ENCODE data around the gene BOD1.

Gene BOD1

DNA sequence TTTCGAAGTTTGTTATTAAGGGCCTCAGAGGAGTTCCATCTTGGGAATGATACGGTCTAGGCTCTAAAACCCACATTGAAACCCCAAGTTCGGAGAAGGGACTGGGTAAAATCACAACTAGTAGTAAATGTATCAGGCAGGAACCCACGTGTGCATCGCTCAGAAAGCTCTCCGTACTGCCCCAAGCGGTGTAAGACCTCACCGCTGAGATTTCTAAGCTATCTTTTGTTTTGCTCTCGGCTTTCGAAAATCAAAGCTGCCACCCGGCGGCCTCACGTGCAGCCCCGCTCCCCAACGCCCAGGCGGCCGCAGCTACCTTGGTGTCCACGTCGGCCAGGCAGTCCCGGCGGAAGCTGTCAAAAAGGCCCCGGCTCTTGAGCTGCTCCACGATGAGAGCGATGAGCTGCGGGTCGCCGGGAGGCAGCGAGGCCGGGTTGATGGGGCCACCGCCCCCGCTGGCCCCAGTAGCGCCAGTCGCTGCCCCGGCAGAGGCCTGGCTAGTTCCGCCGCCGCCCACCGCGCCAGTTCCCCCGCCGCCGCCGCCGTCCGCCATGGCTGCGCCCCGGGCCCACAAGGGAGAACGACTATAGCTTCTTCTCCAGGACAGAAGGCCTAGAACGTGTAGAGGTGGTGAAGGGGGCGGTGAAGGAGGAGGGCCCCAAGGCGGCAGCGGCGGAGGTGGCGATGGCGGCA lies 420 bp downstream of the BOD1 start:
- Histone ChIP-seq H3K36me3 (peaks cover 6% of the 10 kb centered on the region), H3K4me1 (ENCODE audit: control insufficient read depth in 1 of 2, insufficient read depth in 1 of 2, low read depth in 1 of 2, low read length in 1 of 2) (peaks cover 21 to 23% of the 10 kb centered on the region in 2 experiments), H3K27ac (peak overlapping the region; percentile 84), H3K4me3 (ENCODE audit: low read depth in 1 of 2, low read length in 1 of 2) (peak overlapping the region; percentile 64 to 87), H3K9me3 (no peaks in the 10 kb centered on the region), H3K27me3 (no peaks in the 10 kb centered on the region)
- TF ChIP-seq, protein P1, sequence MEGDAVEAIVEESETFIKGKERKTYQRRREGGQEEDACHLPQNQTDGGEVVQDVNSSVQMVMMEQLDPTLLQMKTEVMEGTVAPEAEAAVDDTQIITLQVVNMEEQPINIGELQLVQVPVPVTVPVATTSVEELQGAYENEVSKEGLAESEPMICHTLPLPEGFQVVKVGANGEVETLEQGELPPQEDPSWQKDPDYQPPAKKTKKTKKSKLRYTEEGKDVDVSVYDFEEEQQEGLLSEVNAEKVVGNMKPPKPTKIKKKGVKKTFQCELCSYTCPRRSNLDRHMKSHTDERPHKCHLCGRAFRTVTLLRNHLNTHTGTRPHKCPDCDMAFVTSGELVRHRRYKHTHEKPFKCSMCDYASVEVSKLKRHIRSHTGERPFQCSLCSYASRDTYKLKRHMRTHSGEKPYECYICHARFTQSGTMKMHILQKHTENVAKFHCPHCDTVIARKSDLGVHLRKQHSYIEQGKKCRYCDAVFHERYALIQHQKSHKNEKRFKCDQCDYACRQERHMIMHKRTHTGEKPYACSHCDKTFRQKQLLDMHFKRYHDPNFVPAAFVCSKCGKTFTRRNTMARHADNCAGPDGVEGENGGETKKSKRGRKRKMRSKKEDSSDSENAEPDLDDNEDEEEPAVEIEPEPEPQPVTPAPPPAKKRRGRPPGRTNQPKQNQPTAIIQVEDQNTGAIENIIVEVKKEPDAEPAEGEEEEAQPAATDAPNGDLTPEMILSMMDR (IDR thresholded peaks at IDR 0.05), result peak; percentile 45

DNA sequence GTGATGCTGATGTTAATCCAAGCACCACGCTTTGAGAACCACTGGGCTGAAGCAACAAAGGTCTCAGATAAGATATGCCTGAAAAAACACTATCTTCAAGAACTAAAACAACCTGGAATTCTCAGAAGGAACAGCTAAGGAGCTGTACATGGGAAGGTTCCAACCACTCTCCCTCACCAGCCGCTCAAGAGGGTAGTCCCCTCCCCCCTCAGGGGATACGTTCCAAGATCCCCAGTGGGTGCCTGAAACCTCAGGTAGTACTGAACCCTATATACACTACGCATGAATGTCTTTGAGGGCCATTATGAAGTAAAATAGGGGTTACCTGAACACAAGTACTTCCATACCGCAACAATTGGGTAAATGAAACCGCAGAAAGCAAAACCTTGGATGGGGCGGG lies 1.9 kb downstream of the BOD1 start:
- Histone ChIP-seq H3K9me3 (no peaks in the 10 kb centered on the region), H3K27ac (no peak overlapping the region), H3K27me3 (no peaks in the 10 kb centered on the region), H3K4me3 (ENCODE audit: low read depth in 1 of 2, low read length in 1 of 2) (no peak overlapping the region), H3K4me1 (ENCODE audit: control insufficient read depth in 1 of 2, insufficient read depth in 1 of 2, low read depth in 1 of 2, low read length in 1 of 2) (peaks cover 21 to 23% of the 10 kb centered on the region in 2 experiments), H3K36me3 (peaks cover 17% of the 10 kb centered on the region)
- TF ChIP-seq, protein P1 (IDR thresholded peaks at IDR 0.05), result no peak

DNA sequence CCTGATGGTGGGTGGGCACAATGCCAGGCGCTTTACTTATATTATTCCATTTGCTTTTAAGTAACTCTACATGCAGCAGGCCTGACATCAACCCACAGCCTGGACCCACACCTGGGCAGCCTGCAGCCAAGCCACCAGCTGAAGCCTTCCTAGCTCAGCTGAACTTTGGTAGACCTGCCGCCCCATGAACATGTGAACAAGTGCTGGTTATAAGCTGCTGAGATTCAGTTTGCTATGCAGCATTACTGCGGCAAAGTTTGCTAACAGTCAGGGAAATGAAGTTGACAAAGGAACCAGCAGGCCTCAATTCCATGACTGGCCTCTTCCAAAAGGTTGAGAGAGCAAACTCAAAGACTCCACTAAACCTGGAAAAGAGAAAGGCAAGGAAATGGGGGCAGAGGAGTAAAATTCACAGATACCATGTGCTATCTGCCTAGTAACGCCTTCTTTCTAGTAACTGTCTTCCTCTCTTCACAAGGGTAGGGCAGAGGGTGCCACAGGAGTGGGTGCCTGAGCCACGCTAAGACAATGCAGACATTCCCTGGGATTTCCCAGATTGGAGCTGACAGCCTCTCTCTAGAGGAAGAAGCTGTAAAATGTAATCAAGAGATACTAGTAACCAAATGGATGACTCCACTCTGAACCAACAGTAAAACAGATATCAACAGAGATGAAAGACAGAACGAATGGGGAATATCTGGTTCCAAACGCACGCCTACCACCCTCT lies 2.9 kb downstream of the BOD1 start:
- no peaks in the 10 kb centered on the region for H3K27me3 ChIP-seq
- TF ChIP-seq, protein P1 (IDR thresholded peaks at IDR 0.05), result no peak
- H3K9me3 ChIP-seq, result no peaks in the 10 kb centered on the region
- no peak overlapping the region for H3K4me3 ChIP-seq (ENCODE audit: low read depth in 1 of 2, low read length in 1 of 2)
- no peak overlapping the region for H3K27ac ChIP-seq
- H3K4me1 ChIP-seq (ENCODE audit: control insufficient read depth in 1 of 2, insufficient read depth in 1 of 2, low read depth in 1 of 2, low read length in 1 of 2), result peaks cover 21 to 23% of the 10 kb centered on the region in 2 experiments
- peaks cover 26% of the 10 kb centered on the region for H3K36me3 ChIP-seq

DNA sequence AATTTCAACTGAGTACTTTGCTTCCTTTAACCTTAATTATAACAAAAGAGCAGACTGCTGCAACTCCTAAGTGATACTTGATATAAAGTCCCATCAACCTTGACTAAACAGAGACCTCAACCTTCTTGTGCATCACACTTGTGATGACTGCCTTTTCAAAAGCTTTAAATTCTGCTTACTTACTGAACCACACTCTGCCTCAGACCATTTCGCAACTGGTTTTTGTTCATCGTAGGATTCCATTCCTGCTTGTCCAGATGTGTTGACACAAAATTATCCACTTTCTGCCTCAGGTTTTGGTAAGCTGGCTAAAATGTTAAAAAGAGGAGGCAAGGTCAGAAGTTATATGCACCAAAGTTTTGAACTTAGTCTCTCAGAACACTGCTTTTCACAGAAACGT lies 3.5 kb downstream of the BOD1 start:
- no peak overlapping the region for H3K27ac ChIP-seq

DNA sequence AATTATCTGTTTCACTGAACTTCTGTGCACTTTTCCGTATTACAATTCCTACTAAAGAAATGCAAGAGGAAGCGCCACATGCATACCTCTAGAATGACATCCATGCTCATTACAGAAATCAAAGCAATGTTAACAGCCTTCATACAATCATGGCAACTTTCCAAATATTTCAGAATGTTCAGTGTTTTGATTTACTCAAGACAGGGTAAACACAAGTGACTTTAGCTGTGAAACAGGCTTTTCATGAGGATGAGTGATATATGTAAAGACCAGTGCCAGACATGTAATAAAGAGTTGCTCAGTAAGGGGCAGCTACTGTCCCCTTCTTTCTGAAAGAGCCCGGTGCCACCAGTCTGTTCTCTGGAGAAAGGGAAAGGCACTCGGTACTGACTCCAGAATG lies 4.7 kb downstream of the BOD1 start:
- Histone ChIP-seq H3K9me3 (no peaks in the 10 kb centered on the region), H3K27ac (no peak overlapping the region), H3K4me1 (ENCODE audit: control insufficient read depth in 1 of 2, insufficient read depth in 1 of 2, low read depth in 1 of 2, low read length in 1 of 2) (peaks cover 10 to 14% of the 10 kb centered on the region in 2 experiments), H3K36me3 (peaks cover 45% of the 10 kb centered on the region), H3K4me3 (ENCODE audit: low read depth in 1 of 2, low read length in 1 of 2) (no peak overlapping the region), H3K27me3 (no peaks in the 10 kb centered on the region)
- TF ChIP-seq, protein P1 (IDR thresholded peaks at IDR 0.05), result no peak

More for the DNA sequence above, 3.5 kb downstream of the BOD1 start:
- Histone ChIP-seq H3K9me3 (no peaks in the 10 kb centered on the region), H3K4me1 (ENCODE audit: control insufficient read depth in 1 of 2, insufficient read depth in 1 of 2, low read depth in 1 of 2, low read length in 1 of 2) (peaks cover 21 to 23% of the 10 kb centered on the region in 2 experiments), H3K36me3 (peaks cover 33% of the 10 kb centered on the region), H3K4me3 (ENCODE audit: low read depth in 1 of 2, low read length in 1 of 2) (no peak overlapping the region), H3K27me3 (no peaks in the 10 kb centered on the region)
- TF ChIP-seq, protein P1 (IDR thresholded peaks at IDR 0.05), result no peak
